Measurements from ENCODE around the gene EAPP. TPM values are rescaled to one million over a fixed set of nuclear protein-coding genes. Genes with fewer than 3 reads are reported as not detected.

EAPP gene
- total RNA-seq, 1 experiment from 2014 or later: 35.0 TPM

- TF ChIP-seq CTCF (conservative IDR thresholded peaks at IDR 0.05): no peak
- H3K4ac ChIP-seq (ENCODE audit: low read depth, low read length): no peak overlapping the region
- H3K9ac ChIP-seq (ENCODE audit: extremely low read depth, insufficient read length, low read length): no peak overlapping the region
- no peak overlapping the region for H4K8ac ChIP-seq (replicated peaks; ENCODE audit: insufficient read length, low read depth, low read length)
- no peak overlapping the region for H2AK5ac ChIP-seq (ENCODE audit: insufficient read length, low read length)
- no peak overlapping the region for H3K4me3 Mint-ChIP-seq
- H3K79me2 ChIP-seq (ENCODE audit: insufficient read depth, low read length): no peaks in the 10 kb centered on the region
- no peaks in the 10 kb centered on the region for H3K9me3 ChIP-seq (ENCODE audit: control insufficient read depth, low read depth, low read length)
- no peak overlapping the region for H3K18ac ChIP-seq (ENCODE audit: insufficient read length, low read depth, low read length)
- no peak overlapping the region for H2BK120ac ChIP-seq (ENCODE audit: low read depth, low read length, poor library complexity, severe bottlenecking)
- no peak overlapping the region for H3K4me2 ChIP-seq (ENCODE audit: insufficient read depth, insufficient read length, low read length)
- no peak overlapping the region for H3K23ac ChIP-seq (ENCODE audit: insufficient read length, low read depth, low read length)
- H3K27me3 ChIP-seq (ENCODE audit: insufficient read depth, low read length): no peaks in the 10 kb centered on the region
- no CpG with 5 or more reads among the region's 2 CpGs for WGBS (ENCODE audit: extremely low coverage, insufficient read length, low lambda C conversion rate)
- H2AFZ ChIP-seq (ENCODE audit: low read length): peak overlapping the region; percentile 14
- H2BK20ac ChIP-seq (ENCODE audit: low read depth, low read length, poor library complexity, severe bottlenecking): peak overlapping the region; percentile 33
- H4K5ac ChIP-seq (ENCODE audit: insufficient read length, low read depth, low read length): no peak overlapping the region
- no peak overlapping the region for H3K56ac ChIP-seq (ENCODE audit: insufficient read length, low read depth, low read length)
- no peaks in the 10 kb centered on the region; a peak in 1 of 5 replicates for H3K9me3 Mint-ChIP-seq
- no peak overlapping the region for H3K27ac Mint-ChIP-seq
- H3K23me2 ChIP-seq (ENCODE audit: insufficient read length, low read depth, low read length, poor library complexity, severe bottlenecking): no peaks in the 10 kb centered on the region
- H2BK12ac ChIP-seq (ENCODE audit: insufficient read length, low read depth, low read length): no peak overlapping the region
- H3K27ac ChIP-seq (ENCODE audit: insufficient read length, low read depth, low read length): no peak overlapping the region
- no peak overlapping the region for H4K91ac ChIP-seq (ENCODE audit: insufficient read length, low read depth, low read length)
- no peak overlapping the region for H2BK15ac ChIP-seq (ENCODE audit: low read depth, low read length)
- H2BK5ac ChIP-seq (ENCODE audit: insufficient read length, low read length): no peak overlapping the region
- DNase-seq: no peak
- no peak overlapping the region for H3T11ph ChIP-seq (ENCODE audit: low read length)
- no peak overlapping the region for H3K14ac ChIP-seq (ENCODE audit: insufficient read depth, low read length)
- peaks cover 2% of the 10 kb centered on the region; the same call in 1 of the 2 replicates for H3K4me1 ChIP-seq (ENCODE audit: insufficient read depth, low read length)
- no peaks in the 10 kb centered on the region for H3K79me1 ChIP-seq (ENCODE audit: insufficient read depth, low read depth, low read length, poor library complexity, severe bottlenecking)
- H3K27me3 Mint-ChIP-seq (ENCODE audit: low read depth): no peaks in the 10 kb centered on the region
- H4K20me1 ChIP-seq (ENCODE audit: control insufficient read depth, insufficient read depth, insufficient read length): no peaks in the 10 kb centered on the region
- no peaks in the 10 kb centered on the region for H3K36me3 Mint-ChIP-seq (ENCODE audit: insufficient read depth in 1 of 3, low read depth in 3 of 3)
- peaks cover 19% of the 10 kb centered on the region in 2 experiments for H3K4me1 Mint-ChIP-seq
Measured at GRCh38 chr14:34502001-34502400, 37.5 kb downstream of the EAPP start.

All from H9 (cell line).